Activated T-cell treated with anti-CD3 and anti-CD28 coated beads for 4 hours (primary cell): ENCODE data around the gene MCCD1.
"Not testable (repeated sequence)": the region's sequence is repeated elsewhere in the genome, so short reads cannot be mapped to it uniquely, and the experiment has no call there.

Source experiments
- DNase-seq: peaks from one replicate; pipeline ENCODE4 v3.0.0-alpha.2; 2020

The MCCD1 gene, protein sequence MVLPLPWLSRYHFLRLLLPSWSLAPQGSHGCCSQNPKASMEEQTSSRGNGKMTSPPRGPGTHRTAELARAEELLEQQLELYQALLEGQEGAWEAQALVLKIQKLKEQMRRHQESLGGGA

DNA sequence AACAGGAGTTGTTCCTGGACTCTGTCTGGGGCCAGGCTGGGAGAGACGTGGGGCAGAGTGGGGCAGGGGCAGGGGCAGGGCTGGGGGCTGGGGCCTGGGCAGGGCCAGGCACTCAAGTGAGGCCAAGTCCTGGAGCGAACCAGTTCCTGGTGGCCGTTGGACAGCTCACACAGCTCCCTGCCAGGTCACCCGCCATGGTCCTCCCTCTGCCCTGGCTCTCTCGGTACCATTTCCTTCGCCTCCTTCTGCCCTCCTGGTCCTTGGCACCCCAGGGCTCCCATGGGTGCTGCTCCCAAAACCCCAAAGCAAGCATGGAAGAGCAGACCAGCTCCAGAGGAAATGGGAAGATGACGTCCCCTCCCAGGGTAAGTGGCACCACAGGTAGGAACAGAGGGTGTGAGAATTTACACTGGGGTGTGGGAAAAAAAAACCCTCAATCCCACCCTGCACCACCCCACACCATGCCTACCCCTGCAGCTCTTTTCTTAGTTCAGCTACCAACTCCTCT is at the start of gene MCCD1:
Gene MCCD1 (plus strand): TSS at position 142 of the 508 bp plus-strand sequence. CDS start 53 bp downstream, at position 195.
- DNase-seq, result no peak

DNA sequence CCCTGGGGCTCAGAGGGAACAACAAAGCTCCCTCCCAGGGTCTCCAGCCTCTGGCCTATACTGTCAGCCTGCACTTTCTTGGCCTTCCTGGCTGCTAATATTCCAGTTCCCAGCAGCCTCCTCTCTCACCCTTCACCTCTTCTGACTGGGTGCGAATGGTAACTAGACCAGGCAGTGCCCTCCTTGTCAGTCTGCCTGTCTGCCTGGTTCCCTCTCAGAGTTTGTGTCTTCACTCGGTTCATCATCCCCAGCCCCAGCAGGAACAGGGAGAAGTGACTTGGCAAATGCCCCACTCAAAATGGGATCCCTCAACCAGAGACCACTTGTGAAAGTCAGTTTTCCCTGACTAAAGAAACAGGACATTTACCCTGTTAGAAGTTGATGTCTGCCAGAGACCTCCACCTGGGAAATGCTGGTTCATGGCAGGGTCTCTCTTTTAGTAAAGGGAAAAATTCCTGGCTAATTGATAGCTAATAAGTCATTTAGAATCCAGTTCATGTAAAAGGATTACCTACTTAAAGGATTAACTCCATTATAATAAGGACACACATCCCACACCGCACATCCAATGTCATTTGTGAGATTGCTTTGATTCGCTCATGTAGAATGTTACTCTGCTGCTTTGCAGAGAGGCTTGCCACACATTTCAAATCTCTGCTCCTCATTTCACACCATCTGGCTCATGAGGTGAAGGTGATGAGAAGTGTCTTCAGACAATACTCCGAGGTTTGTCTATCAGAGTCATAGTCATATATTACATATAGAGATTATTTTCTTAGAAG is 49.4 kb upstream of the MCCD1 start:
- no peak for DNase-seq

DNA sequence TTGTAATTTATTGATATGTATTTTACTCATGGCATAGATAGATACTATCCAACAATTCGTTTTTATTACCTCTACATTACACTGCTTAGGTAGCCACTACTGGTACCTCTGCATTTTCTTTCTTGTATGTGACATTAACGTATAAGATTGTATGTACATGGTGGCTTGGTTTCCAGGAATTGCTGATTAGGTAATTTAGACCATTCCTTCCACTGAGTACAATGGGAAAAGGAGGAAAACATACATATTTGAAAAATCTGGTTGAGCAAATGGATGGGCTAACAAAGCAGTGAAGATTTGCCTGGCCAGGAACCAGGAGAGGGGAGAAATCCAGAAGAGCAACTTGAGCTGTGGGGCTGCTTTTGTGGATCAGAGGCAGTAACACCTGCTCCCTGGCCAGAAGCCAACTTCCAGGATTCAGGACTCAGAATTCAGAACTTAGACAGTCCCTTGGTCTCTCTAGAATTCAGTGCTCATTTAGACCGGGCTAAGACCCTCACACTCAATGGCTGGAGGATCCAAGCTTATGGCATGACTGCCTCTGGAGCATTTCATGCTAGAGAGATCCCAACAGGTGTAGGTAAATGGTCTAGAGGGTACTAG is 48.7 kb upstream of the MCCD1 start:
- no peak for DNase-seq

DNA sequence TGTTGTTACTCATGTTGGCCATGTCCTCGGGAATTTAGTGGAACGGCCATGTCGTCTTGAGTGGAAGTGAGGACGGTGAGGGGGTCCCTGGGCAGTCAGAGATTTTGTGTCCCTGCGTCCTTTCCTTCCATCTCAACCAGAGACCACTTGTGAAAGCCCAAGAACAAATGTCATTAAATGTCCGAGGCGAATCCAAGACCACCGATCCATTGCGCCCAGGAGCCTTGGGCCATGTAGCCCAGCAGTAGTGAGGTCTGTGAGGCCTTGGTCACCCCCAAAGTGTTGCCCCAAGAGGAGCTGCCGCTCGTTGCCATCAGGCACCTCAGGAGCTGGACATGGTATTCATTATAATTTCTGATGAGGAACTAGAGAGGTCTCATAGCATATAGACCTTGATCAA is 48.2 kb upstream of the MCCD1 start:
- DNase-seq, result no peak

DNA sequence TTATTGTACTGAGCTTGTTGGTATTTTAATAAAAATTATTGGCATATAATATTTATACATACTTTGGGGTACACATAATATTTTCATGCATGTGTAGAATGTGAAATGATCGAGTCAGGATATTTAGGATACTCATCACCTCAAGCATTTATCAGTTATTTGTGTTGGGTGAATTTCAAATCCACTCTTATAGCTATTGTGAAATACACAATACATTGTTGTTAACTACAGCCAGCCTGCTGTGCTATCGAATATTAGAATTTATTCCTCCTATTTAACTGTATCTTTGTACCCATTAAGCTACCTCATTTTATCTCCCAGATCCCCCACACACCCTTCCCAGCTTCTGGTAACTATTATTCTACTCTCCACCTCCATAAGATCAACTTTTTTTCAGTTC is 45.4 kb upstream of the MCCD1 start:
- no peak for DNase-seq

DNA sequence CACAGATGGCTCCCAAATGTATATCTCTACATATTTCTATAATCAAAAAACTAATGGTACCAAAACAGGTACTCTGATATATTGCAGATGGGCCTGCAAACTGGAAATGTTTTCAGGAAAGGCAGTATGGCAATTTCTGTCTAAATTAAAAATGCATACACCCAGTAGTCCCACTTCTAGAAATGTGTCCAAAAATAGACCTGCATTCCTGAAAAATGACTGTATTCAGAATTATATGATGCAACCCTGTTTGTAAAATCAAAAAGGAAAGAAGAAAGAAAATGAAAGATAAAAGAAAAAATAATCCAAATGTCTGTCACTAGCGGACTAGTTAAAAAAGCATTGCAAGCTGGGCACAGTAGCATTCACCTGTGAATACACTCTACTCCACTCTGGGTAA is 43.7 kb upstream of the MCCD1 start:
- no peak for DNase-seq

DNA sequence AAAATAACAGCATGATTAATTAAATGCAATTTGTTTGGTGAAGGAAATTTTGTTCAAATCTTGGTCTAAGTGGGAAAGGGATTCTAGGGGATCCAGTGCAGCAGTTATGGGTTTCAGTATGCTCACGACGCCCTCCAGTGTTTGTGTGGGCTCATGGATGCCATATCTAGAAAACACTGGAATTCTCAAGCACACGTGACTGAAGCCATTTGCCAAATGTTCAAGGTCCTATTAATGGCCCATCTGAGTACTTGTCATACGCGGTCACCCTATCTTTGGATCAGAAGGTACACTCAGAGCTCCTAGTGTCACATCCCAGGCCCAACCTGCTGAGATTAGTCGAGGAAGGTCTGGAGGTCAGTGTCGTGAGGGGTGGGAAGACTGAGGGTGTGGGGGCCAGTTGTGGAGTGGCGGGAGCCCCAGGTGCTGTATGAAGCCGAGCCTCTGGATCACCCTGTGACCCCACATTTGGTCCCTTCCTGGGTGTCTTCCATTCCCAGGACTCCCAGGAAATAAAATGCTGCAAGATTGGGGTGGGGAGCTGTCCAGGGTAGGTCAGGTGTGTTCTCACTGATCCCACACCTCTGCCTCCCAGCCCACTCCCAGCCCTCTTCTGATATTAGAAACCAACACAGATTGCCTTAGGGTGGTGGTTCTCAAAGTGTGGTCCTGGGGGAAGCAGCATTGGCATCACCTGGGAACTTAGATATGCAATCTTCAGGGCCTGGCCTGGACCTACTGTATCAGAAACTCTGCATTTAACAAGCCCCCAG is 42.5 kb upstream of the MCCD1 start:
- DNase-seq, result not testable (repeated sequence)

DNA sequence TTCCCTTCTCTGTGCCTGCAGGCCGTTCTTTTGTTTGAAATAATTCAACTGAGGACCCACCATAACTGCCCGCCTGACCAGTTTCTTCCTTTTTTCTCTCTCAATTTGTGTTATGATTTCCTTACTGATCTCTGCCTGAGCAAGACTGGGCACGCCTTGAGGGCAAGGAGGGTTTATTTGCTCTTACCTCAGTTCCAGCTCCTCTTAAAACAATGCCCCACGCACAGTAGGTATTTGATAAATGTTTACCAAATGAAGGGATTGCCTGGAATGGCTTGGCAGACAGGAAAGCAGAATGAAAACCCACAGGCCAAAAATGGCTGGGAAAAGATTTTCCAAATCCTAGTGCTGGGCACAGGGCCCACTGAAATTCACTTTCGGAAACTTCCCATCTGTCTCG is 41.1 kb upstream of the MCCD1 start:
- not testable (repeated sequence) for DNase-seq

DNA sequence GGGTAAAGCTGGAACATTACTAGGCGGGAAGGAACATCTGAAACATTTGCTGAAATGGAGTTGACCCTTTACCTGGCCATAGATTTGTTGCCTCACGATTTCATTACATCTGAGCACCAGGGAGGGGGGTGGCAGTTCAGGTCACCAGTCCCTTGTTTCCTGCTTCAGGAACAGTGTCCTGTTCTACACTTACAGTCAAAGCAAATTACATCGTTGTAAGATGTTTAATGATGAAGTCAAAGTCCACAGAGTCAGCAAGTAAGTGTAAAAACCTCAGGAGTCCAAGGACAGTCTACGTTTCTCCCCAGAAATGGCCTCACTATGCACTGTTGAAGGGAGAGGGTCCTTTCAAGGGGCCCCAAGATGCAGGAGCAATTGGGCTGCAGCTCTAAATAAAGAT is 39.7 kb upstream of the MCCD1 start:
- no peak for DNase-seq

DNA sequence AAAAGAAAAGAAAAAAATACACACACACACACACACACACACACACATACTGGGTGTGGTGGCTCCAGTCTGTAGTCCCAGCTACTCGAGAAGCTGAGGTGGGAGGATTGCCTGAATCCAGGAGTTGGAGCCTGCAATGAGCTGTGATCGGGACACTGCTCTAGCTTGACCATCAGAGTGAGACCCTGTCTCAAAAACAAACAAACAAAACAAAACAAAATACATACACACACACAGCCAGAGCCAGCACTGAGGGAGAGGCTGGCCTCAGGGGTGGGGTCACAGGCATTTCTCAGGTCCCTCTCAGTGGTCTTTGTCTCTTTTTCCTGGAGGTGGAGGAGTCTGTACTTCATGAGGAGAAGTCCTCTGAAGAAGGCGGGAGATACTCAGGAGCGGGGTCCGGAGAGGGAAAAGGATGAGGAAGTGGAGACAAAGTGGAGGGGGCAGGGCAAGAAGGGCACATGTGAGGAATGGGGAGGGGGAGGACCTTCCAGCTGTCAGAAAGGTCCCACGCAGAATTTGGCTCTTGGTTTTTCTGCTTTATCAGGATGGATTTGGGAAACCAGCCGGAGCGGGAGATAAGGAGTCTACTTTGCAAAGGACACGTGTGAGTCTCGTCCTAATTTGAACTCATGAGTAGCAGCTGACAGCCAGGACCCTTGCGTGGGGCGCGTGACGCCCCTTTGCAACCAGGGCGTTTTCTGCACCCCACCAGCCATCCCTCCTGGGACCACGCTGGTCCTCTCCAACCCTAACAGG is 38.5 kb upstream of the MCCD1 start:
- DNase-seq, result no peak

DNA sequence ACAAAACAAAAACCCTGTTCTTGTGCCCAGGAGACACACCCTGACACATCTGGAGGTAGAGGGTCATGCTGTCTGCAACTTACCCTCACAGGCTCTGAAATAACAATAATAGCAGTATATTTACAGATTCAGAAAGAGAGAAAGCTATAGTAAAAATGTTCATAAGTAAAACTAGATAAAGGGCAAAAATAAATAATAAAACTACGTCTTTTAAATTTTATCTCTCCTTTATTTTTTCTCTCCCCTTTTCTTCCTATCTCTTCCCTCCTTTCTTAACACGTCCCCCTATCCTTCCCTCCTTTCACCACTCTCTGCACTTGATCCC is 35.2 kb upstream of the MCCD1 start:
- DNase-seq, result not testable (repeated sequence)

DNA sequence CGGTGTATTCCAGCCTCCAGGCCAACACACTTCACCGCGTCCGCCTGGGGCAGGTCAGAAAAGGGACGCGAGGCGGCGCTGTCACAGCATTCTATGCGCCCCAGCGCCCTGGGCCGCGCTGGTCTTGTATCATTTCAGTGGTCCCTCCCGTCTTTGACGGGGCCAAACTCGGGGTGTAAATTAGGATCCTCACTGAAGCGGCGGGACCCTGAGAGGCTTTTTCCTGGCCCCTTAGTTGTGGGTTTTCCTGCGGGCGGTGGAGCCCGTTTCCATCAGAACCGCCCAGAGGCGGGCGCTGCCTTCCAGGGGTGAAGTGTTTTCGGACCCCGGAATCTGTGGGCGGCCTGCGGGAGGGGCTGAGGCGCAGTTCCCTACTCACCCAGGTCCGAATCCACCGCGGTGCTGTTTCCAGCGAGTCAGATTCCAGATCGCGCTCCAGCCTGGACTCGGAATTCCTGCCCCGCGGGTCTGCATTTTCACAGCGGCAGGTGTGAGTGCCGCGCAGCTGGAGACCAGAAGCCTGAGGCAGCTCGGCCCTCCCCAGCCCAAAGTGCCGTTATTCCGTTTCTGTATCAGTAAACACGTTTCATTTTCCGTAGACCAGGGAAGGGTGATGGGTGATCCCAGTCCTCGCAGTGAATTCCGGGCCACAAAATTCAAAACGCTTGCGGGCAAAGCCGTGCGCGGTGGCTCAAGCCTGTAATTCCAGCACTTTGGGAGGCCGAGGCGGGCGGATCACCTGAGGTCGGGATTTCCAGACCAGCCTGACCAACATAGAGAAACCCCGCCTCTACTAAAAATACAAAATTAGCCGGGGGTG is 34.7 kb upstream of the MCCD1 start:
- DNase-seq, result peak; percentile 61

DNA sequence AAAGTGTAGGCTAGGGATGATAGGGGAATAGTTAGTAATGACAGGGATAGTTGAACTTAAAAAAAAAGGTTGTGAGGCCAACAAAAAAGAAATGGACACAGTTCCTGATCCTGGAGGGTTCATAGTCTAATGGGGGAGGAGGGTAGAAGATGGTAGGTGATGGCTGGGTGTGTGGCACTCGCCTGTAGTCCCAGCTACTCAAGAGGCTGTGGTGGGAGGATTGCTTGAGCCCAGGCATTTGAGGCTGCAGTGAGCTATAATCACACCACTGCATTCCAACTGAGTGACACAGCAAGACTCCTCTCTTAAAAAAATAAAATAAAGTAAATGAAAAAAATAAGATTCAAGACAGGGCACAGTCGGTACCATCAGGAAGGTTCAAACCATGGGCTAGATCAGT is 33.2 kb upstream of the MCCD1 start:
- DNase-seq, result no peak

DNA sequence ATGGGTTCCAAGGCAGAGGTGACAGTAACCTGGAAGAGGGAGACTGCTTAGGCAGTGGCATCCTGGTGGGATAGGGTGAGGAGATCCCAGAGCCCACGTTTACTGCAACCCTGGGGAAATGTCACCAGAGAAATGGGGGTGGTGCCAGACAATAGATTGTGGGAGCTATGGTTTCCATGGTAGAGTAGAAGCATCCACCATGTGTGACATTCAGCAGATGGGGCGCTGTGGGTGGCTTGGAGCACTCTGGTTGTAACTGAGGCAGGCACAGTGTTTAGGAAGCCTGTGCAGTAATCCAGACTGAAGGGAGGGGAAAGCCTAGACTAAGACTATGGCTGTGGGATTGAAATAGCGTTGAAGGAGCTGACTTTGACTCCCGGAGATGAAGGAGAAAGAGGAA is 31.9 kb upstream of the MCCD1 start:
- not testable (repeated sequence) for DNase-seq

DNA sequence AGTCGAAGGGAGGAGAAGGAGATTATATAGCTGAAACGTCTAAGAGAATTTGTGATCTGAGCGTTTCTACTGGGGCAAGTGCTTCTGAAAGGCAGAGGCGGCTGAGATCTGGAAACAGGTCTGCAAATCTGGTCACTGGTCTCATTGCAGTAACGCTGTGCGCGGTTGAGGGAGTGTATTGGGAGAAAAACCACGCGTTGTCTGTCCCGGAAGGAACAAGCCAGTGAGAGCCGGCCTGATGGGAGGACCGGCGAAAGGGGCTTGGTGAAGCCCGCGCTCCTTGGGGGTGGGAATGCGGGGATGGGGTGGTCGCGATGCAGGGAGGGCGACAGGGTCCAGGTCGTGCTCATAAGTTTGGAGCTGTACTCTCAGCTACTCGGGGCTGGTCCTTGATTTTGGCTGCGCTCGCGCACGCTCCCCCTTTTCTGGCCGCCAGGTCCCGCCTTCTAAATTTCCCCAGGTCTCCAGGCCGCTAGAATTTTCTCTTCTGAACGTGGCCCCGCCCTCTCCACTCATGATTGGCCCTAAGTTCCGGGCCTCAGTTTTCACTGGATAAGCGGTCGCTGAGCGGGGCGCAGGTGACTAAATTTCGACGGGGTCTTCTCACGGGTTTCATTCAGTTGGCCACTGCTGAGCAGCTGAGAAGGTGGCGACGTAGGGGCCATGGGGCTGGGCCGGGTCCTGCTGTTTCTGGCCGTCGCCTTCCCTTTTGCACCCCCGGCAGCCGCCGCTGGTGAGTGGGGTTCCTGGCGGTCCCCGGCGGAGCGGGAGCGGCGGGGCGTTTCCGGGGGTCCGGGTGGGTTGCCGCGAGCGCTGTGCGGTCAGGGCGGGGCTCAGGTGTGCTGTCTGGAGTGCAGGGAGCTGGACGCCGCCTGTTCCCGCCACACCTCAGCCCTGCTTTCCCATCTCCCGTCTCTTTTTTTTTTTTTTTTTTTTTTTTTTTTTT is 31.0 kb upstream of the MCCD1 start, which contains the start of gene MICB:
Gene MICB (plus strand): TSS at position 615 of the 946 bp plus-strand sequence. CDS start 49 bp downstream, at position 664.
- peak; percentile 82 for DNase-seq

DNA sequence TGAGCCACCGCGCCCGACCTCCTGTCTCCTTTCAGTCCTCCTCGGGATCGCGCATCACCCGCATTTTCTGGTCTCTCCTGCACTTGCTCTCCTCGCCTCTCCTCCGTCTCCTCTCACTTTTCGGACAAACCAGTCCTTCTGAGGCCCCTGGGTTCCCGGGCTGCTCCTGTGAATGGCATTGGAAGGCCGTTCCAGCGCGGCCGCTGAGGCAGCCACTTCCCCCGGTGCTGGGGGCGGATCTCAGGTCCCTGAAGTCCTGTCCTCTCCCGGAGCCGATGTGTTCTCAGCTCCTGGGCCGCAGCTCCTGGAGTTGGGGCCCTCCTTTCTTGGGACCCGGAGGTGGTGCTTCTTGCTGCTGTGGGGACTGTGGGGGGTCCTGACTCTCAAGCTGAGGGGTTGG is 30.0 kb upstream of the MCCD1 start:
- no peak for DNase-seq

DNA sequence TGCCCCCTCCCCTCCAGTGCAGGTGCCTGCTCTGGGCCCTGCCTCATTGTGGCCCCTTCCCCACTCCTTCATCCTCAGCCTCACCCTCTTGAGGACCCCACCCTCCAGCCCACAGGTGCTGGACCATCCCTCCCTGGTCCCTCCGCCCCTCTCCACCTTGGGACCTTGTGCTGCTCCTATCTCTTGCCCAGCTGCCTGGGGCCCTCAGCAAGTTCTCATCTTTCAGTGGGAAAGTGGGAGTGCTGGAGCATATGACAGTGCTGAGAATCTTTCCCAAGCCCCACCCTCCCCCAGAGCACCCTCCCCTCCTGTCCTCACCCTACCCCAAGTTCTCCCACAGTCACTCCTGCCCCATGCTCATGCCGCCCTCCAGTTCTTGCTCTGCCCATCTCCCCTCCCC is 29.1 kb upstream of the MCCD1 start:
- not testable (repeated sequence) for DNase-seq

DNA sequence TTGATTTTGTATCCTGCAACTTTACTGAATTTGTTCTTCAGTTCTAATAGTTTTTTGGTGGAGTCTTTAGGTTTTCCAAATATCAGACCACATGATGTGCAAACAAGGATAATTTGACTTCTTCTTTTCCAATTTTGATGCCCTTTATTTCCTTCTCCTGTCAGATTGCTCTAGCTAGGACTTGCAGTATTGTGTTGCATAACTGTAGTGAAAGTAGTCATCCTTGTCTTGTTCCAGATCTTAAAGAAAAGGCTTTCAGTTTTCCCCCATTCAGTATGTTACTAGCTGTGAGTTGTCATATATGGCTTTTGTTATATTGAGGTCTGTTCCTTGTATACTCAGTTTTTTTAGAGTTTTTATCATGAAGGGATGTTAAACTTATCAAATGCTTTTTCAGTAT is 26.2 kb upstream of the MCCD1 start:
- no peak for DNase-seq

DNA sequence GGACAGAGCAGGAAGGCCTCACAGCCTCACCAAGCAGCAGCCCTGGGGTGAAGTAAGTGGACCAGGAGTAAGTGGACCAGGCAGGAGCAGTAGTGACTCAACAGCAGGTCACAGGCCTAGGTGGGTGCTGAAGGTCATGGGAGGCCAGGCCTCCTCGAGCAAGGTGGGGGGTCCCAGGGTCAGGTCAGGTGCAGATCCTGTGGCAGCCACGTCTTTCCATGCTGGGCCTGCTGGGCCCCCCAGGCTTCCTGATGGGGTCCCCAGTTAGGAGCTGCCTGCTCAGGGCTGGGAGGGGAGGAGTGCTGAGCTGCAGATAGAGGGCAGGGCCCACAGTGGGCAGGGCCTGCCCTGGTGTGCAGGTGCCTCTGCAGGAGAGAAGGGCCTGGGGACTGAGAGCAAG is 19.7 kb upstream of the MCCD1 start:
- DNase-seq, result not testable (repeated sequence)

DNA sequence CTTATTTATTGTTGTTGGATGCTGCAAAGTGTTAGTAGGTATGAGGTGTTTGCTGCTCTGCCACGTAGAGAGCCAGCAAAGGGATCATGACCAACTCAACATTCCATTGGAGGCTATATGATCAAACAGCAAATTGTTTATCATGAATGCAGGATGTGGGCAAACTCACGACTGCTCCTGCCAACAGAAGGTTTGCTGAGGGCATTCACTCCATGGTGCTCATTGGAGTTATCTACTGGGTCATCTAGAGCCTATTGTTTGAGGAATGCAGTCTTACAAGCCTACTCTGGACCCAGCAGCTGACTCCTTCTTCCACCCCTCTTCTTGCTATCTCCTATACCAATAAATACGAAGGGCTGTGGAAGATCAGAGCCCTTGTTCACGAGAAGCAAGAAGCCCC is 18.8 kb upstream of the MCCD1 start:
- no peak for DNase-seq
